Stimulated activated CD8-positive, alpha-beta memory T cell treated with anti-CD3 and anti-CD28 coated beads, Interleukin-12 subunit alpha, Interleukin-12 subunit beta, amount 100 ng/mL, for 4 hours (primary cell): ENCODE data around the gene LANCL1.

ENCODE experiments used
- DNase-seq: peaks from one replicate; pipeline ENCODE4 v3.0.0-alpha.2; 2020; ENCODE audit warnings: low read depth

Gene LANCL1

GRCh38 chr2:210476194-210477128 is at the start of gene LANCL1:
Gene LANCL1 (minus strand): TSS chr2:210476759. CDS start chr2:210476396, 363 bp downstream.
- peak; percentile 62 for DNase-seq

- DNase-seq, result no peak
These were observed 48.0 kb upstream of the LANCL1 start for GRCh38 chr2:210524533-210524932.

GRCh38 chr2:210523650-210524289 is 47.2 kb upstream of the LANCL1 start:
- no peak for DNase-seq

GRCh38 chr2:210522399-210522798 is 45.8 kb upstream of the LANCL1 start:
- DNase-seq, result no peak

GRCh38 chr2:210519594-210519993 is 43.0 kb upstream of the LANCL1 start:
- no peak for DNase-seq

GRCh38 chr2:210517264-210517663 is 40.7 kb upstream of the LANCL1 start:
- no peak for DNase-seq

GRCh38 chr2:210515911-210516310 is 39.4 kb upstream of the LANCL1 start:
- DNase-seq, result no peak

GRCh38 chr2:210503725-210504191 is 27.2 kb upstream of the LANCL1 start:
- no peak for DNase-seq

GRCh38 chr2:210503001-210503623 is 26.6 kb upstream of the LANCL1 start:
- no peak for DNase-seq

- no peak for DNase-seq
These were observed 20.0 kb upstream of the LANCL1 start for GRCh38 chr2:210496512-210496911.

GRCh38 chr2:210493528-210493927 is 17.0 kb upstream of the LANCL1 start:
- DNase-seq, result no peak

GRCh38 chr2:210481601-210482175 is 5.1 kb upstream of the LANCL1 start:
- no peak for DNase-seq

GRCh38 chr2:210480764-210481163 is 4.2 kb upstream of the LANCL1 start:
- no peak for DNase-seq

- DNase-seq, result no peak
These were observed 3.5 kb upstream of the LANCL1 start for GRCh38 chr2:210480079-210480478.

GRCh38 chr2:210478661-210479060 is 2.1 kb upstream of the LANCL1 start:
- DNase-seq, result no peak

GRCh38 chr2:210477496-210477895 is 937 bp upstream of the LANCL1 start:
- no peak for DNase-seq

- no peak for DNase-seq
These were observed 853 bp downstream of the LANCL1 start for GRCh38 chr2:210475706-210476105.

- DNase-seq, result no peak
These were observed 1.8 kb downstream of the LANCL1 start for GRCh38 chr2:210474776-210475175.

GRCh38 chr2:210461401-210461800 is 15.2 kb downstream of the LANCL1 start:
- DNase-seq, result no peak

- DNase-seq, result no peak
These were observed 16.0 kb downstream of the LANCL1 start for GRCh38 chr2:210460322-210461227.

- DNase-seq, result no peak
These were observed 16.7 kb downstream of the LANCL1 start for GRCh38 chr2:210459880-210460279.
